ENCODE results near the gene CLIP1.
"Not testable (repeated sequence)": the region's sequence is repeated elsewhere in the genome, so short reads cannot be mapped to it uniquely, and the experiment has no call there.

CLIP1 gene

DNA sequence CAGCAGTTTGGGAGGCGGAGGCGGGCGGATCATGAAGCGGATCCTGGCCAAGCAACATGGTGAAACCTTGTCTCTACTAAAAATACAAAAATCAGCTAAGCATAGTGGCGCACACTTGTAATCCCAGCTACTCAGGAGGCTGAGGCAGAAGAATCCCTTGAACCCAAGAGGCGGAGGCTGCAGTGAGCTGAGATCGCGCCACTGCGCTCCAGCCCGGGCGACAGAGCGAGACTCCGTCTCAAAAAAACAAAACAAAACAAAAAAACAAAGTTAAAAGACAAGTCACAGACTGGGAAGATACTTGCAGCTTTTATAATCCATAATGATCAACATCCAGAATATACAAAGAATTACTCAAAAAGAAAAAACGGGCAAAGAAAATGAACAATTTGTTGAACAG is 161.7 kb downstream of the CLIP1 start:
- not testable (repeated sequence) for DNase-seq (ENCODE audit: low read depth in 2 of 2, low spot score in 1 of 2)

DNA sequence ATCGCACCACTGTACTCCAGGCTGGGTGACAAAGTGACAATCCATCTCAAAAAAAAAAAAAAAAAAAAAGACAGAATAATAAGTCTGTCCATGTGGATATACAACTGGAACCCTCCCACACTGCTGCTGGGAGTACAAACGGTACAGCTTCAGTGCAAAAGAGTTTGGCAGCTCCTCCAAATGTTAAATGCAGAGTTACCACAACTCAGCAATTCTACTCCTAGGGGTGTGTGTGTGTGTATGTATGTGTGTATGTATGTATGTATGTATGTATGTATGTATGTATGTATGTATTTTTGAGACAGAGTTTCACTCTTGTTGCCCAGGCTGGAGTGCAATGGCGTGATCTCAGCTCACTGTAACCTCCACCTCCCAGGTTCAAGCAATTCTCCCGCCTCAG is 163.5 kb downstream of the CLIP1 start:
- not testable (repeated sequence) for DNase-seq (ENCODE audit: low read depth in 2 of 2, low spot score in 1 of 2)

DNA sequence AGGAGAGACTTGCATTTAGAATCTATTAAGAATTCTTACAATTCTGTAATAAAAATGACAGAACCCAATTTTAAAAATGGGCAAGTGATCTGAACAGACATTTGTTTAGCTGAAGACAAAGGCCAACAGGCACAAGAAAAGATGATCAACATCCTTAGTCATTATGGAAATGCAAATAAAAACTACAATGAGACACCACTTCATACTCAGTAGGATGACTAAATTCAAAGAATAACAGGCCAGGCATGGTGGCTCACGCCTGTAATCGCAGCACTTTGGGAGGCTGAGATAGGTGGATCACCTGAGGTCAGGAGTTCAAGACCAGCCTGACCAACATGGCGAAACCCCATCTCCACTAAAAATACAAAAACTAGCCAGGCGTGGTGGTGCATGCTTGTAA is 164.0 kb downstream of the CLIP1 start:
- DNase-seq (ENCODE audit: low read depth in 2 of 2, low spot score in 1 of 2): not testable (repeated sequence)

DNA sequence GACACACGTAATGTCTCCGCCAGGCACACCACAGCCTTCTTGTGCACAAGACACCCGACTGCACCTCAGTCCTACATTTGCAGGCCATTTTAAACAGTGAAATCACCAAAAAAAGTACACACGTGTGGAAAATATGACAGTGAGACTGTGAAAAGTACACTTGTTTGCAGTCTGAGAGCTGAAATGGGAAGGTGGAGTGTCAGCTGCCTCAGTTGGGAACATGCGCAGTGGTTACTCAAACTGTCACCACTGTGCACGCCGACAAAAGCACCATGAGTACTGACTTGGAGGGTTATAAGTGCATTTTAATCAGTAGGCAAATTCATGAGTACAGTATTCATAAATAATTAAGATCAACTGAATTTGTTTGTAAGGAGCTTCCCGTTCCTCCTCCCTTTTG is 171.9 kb downstream of the CLIP1 start:
- no peak for DNase-seq (ENCODE audit: low read depth in 2 of 2, low spot score in 1 of 2)

DNA sequence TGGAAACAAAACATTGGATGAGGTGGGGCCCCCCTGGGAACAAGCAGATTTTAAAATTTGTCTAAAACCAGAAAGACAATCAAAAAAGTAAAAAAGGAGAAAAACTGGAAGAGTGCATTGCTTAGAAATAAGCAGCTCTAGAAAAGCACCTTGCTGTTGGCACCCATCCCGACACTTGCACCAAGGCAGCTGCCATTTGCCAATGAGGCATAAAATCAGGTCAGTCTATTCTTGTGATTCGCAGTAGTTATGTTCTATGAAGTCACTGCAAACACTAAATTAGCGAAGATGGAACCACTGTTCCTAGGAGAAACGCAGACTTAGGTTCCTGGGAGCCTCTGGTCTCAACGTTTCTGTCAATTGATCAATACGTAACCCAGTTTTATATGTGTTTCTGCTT is 172.4 kb downstream of the CLIP1 start:
- DNase-seq (ENCODE audit: low read depth in 2 of 2, low spot score in 1 of 2): no peak

DNA sequence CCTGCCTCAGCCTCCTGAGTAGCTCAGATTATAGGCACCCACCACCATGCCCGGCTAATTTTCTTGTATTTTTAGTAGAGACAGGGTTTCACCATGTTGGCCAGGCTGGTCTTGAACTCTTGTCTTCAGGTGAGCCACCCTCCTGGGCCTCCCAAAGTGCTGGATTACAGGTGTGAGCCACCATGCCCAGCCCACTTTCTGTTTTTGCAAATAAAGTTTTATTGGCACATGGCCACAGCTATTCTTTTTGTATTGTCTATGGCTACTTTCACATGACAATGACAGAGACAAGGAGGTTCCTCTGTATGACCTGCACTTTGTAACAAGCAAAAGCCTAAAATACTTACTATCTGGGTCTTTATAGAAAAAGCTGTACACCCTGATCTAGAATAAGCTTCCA is 176.9 kb downstream of the CLIP1 start:
- DNase-seq (ENCODE audit: low read depth in 2 of 2, low spot score in 1 of 2): no peak

DNA sequence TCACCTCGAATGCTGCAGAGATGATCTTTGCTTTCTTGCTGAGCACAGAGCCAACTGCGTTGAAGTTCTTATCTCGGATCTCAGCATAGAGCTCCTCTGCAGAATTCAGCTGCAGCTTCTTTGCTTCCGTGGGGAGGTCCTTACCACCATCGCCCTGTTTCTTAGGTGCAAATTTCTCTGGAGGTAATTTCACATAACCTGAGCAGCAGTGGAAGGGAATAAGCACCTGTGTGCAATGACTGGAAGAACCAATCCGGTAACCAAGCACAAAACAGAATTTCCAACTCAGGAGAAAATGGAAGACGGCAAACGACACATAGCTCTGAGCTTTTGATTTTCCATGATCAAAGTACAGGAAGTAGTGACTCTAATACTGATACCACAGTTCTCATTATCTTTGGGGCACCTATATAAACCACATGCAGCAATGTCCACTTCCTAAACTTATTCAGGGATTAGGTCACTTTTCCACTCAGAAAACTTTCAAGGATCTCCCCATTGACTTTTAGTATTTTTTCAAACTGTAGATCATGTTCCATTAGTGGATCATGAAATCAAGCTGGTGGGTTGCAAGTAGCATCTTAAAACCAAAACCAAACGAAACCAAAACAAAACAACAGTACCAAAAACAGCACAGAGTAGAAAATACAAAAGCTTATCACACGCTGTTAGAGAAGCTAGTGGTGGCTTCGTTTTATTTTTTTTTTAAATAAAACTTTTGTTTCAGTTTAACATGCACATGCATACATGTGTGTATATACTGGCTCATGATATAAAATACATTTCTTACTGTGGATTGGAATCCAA is 177.7 kb downstream of the CLIP1 start:
- no peak for DNase-seq (ENCODE audit: low read depth in 2 of 2, low spot score in 1 of 2)

DNA sequence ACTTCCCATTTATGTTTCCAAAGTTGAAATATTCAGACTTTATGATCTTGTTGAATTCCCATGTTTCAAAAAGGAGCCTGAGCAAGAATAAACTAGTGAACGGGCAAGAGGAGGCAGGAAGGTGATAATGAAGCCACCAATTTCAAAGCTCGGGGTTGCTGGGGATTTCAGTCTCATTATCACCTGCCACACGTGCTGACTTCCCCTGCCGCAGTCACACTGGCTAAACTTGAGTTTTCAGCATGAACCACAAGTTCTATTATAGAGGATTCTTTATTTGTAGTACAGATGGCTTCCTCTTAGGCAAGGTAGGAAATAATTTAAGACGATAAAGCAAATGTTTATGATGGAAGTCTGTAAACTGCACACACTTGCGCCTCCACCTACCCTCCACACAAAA is 178.5 kb downstream of the CLIP1 start:
- DNase-seq (ENCODE audit: low read depth in 2 of 2, low spot score in 1 of 2): no peak

DNA sequence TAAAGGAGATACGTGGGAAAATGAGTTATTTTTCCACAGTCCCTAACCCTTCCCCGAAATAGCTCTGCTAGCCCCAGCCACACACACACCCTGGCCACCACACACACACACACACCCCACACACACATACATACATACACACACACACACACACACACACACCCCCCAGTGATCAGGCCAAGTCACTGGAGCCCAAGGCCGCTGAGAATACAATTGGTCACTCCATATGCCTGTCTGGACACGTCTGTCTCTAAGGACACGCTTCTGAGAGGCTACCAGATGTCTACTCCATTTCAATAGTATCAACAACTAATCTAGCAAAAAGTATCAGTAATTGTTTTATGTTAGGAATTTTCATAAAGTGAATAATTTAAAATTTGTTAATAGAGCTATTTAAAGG is 183.6 kb downstream of the CLIP1 start:
- no peak for DNase-seq (ENCODE audit: low read depth in 2 of 2, low spot score in 1 of 2)

DNA sequence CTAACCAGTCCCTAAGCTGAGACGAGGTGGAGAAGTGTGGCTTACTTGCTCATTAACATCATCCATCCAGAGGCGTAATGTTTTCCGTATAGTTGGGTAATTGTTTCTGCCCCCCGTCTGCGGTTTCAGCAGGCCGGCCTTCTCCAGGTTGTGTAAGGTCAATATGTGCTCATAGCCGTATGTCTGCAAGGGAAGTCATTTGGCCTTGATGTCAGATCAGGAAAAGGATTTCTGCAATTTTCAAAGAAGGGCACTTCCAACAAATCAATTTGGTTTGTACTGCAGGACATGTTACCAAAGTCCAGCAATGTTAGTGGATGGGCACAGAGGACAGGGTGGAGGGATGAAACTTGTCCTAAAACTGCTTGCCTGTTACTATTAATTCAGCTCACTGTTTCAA is 186.7 kb downstream of the CLIP1 start:
- DNase-seq (ENCODE audit: low read depth in 2 of 2, low spot score in 1 of 2): no peak

DNA sequence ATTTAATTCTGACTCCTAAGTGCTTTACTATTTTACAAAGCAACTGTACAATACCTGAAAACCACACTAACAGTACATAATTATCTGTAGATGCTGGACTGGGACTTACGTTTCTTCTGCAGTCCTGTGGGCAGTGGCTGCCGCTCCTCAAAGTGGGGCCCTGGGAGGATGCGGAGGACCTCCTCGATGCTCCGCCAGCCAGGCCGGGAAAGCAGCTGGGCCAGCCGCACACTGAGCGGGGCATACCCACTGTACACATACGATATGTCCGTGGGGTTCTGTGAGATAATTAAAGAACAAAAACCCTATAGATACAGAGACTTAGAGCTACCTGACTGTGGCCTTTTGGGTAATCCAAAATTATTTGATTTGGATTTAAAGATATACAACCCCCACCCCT is 189.8 kb downstream of the CLIP1 start:
- no peak for DNase-seq (ENCODE audit: low read depth in 2 of 2, low spot score in 1 of 2)

DNA sequence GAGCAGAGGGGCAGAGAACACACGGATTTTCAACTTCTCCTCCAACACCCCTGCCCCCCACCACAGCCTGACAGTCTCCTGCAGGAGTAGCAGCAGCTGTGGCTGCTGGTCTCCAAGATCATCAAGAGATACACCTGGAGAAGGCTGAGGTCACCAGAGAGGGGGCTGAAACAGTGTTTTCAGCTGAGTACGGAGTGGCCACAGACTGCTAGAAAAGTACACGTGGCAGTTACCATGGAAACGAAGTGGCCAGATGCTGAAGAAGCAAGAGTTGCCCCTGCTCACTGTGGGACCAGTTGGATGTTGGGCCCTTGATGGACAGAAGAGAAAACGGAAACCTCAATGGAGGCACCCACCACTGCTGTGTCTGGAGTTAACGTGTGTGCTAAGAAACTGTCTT is 191.7 kb downstream of the CLIP1 start:
- DNase-seq (ENCODE audit: low read depth in 2 of 2, low spot score in 1 of 2): no peak

DNA sequence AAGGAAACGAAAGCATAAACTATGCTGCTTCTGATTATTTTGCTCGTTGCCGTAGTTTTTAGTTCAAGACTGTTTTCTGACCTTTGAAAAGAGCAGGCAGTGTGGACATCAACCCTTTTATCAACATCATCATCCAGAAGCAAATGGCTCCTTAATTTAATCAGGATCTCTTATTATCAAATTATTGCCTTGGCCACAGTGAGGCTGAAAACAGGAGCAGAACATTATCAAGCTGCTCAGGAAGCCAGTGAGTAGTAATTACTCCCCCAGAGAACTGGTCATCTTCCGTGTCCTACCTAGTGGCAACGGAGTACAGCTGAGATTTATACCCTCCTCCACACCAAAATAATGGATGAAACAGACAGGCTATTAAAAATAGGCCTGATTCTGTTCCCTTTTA is 194.4 kb downstream of the CLIP1 start:
- DNase-seq (ENCODE audit: low read depth in 2 of 2, low spot score in 1 of 2): no peak

DNA sequence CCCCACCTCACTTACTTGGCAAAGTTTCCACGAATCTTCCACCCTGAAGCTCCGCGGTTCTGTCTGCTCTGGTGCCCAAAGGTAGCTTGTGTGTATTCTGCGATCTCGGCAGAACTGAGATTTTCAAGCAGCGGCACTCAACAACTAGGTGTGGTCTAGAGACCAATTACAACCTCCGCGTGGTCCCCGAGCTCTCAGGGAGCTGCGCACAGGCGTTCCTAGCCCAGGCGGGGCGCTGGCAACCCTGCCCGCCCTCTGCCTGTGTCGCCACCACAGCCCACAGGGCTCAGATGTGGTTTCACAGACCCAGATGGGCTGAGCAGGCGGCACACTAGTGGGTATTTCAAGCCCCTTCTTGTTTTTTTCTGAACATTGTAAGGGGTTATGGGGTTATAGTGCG is 195.1 kb downstream of the CLIP1 start:
- DNase-seq (ENCODE audit: low read depth in 2 of 2, low spot score in 1 of 2): peak in 1 of 2 donors; percentile 44

DNA sequence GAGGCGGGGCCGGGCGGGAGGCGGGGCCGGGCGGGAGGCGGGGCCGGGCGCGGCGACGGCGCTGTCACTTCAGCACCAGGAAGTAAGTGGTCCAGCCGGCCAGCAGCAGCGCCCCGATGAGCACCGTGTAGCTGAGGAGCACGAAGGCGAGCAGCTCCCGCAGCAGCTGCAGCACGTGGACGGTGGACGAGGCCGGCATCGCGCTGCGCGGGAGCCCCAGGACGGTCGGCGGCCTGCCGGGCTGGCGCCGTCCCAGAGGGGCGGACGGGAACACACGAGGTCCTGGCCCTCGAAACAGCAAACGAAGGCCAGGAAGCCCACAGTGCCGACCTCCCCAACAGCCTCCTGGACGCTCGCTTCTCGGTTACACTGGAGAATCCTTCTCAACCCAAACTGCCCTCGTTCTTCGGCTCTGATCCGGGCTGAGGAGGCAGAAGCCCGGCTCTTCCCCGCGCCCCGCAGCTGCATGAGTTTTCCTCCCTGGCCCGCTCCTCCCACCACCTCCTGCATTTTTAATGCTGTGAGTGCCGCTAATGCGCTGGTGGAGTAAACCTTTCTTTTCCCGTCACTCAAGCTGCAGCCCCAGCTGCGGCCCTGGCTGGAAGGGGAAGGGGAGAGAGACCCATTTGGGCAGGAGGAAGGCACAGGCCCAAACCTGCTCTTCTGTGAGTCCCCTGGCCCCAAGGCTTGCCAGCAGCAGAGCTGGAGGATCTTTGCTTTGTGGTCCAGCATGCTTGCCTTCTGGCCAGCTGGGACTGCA is 195.9 kb downstream of the CLIP1 start:
- DNase-seq (ENCODE audit: low read depth in 2 of 2, low spot score in 1 of 2): no peak

DNA sequence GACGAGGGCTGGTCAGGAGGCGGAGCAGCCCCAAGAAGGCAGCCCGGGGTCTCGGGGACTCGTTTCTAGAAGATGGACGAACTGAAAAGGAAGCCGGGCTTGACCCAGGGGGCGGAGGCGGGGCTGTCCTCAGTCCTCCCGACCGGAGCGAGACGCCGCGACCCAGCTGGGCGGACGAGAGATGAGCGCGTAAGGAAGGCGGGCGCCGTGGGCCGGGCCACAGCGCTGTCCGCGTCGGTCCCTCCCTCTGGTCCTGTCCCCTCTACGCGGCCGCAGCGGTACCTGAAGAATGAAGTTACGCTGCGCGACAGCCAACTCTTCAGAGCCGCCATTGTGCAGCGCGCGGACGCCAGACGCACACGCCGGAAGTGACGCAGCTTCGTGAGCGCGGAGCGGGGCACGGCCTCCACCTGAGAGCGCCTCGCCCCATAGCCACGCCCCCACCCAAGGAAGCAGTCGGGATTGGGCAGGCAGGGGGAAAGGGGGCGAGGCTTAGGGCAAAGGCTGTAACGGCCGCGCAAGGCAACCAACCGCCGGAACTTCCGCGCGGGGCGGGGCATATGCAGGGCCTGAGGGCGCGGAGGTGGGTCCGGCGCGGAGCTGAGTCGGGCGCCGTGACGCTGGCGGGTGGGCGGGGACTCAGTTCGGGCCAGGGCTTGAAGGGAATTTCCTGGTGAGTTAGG is 196.6 kb downstream of the CLIP1 start, which contains the start of gene DIABLO:
TSS of gene DIABLO (minus strand) at position 370 of the 683 bp plus-strand sequence. CDS start at position 332, 38 bp downstream.
- DNase-seq (ENCODE audit: low read depth in 2 of 2, low spot score in 1 of 2): peak; percentile 98 to 99

All from stimulated activated CD8-positive, alpha-beta memory T cell treated with anti-CD3 and anti-CD28 coated beads, Interleukin-4, amount 100 ng/mL, for 1 hour (primary cell).